Measurements from ENCODE around the gene MARK2.

DNA sequence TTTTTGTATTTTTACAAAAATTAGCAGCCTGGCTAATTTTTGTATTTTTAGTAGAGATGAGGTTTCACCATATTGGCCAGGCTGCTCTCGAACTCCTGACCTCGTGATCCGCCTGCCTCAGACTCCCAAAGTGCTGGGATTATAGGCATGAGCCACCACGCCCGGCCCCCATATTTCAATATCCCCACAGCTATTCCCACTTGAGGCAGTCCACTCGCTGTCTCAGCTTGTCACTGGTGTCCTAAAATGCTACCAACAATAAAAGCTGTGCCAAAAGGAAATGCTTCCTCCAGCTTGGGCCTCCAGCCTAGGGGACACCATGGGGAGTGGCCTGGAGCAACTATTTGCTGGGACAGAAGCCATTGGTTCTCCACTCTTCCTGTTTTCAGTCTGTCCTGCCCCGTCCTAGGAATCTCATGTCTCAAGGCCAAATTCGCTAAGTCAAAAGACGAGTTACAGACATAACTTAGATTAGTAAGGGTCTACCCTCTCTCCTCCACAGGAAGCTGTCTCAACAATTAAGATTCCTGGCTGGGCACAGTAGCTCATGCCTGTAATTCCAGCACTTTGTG lies 33.0 kb upstream of the MARK2 start:
- TF ChIP-seq, protein P1, sequence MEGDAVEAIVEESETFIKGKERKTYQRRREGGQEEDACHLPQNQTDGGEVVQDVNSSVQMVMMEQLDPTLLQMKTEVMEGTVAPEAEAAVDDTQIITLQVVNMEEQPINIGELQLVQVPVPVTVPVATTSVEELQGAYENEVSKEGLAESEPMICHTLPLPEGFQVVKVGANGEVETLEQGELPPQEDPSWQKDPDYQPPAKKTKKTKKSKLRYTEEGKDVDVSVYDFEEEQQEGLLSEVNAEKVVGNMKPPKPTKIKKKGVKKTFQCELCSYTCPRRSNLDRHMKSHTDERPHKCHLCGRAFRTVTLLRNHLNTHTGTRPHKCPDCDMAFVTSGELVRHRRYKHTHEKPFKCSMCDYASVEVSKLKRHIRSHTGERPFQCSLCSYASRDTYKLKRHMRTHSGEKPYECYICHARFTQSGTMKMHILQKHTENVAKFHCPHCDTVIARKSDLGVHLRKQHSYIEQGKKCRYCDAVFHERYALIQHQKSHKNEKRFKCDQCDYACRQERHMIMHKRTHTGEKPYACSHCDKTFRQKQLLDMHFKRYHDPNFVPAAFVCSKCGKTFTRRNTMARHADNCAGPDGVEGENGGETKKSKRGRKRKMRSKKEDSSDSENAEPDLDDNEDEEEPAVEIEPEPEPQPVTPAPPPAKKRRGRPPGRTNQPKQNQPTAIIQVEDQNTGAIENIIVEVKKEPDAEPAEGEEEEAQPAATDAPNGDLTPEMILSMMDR (IDR thresholded peaks at IDR 0.05 in 2 of 3, conservative IDR thresholded peaks at IDR 0.05 in 1 of 3; ENCODE audit: borderline replicate concordance in 1 of 3, insufficient read depth in 1 of 3, low read depth in 2 of 3, low read length in 2 of 3), result no peak
- TF ChIP-seq, protein P2, sequence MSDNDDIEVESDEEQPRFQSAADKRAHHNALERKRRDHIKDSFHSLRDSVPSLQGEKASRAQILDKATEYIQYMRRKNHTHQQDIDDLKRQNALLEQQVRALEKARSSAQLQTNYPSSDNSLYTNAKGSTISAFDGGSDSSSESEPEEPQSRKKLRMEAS (IDR thresholded peaks at IDR 0.05), result no peak
